GM21526 (cell line): ENCODE measurements around the gene SNX24.

ENCODE experiments used
- ATAC-seq: cut with Tn5 transposase; IDR thresholded peaks from one replicate; pipeline ENCODE4 v1.9.1; 2021; ENCODE audit warnings: moderate library complexity; ENCODE audit not compliant: unreplicated experiment, low FRiP score

SNX24 gene

GRCh38 chr5:122915717-122916461, 70.5 kb downstream of the SNX24 start:
- ATAC-seq, result peak; percentile 85

- no peak for ATAC-seq
Measured at GRCh38 chr5:122916490-122916889, 71.1 kb downstream of the SNX24 start.

GRCh38 chr5:122919969-122920368, 74.6 kb downstream of the SNX24 start:
- ATAC-seq, result no peak

- ATAC-seq, result no peak
Measured at GRCh38 chr5:122921826-122922225, 76.4 kb downstream of the SNX24 start.

- ATAC-seq, result no peak
Measured at GRCh38 chr5:122924203-122924602, 78.8 kb downstream of the SNX24 start.

- no peak for ATAC-seq
Measured at GRCh38 chr5:122924719-122925395, 79.4 kb downstream of the SNX24 start.

- ATAC-seq, result no peak
Measured at GRCh38 chr5:122929001-122929400, 83.6 kb downstream of the SNX24 start.

- no peak for ATAC-seq
Measured at GRCh38 chr5:122929980-122930379, 84.6 kb downstream of the SNX24 start.

GRCh38 chr5:122933956-122934355, 88.5 kb downstream of the SNX24 start:
- ATAC-seq, result no peak

- no peak for ATAC-seq
Measured at GRCh38 chr5:122936088-122936487, 90.7 kb downstream of the SNX24 start.

GRCh38 chr5:122937914-122938313, 92.5 kb downstream of the SNX24 start:
- no peak for ATAC-seq

GRCh38 chr5:122940890-122941289, 95.5 kb downstream of the SNX24 start:
- ATAC-seq, result no peak

GRCh38 chr5:122941737-122942136, 96.3 kb downstream of the SNX24 start:
- no peak for ATAC-seq

- no peak for ATAC-seq
Measured at GRCh38 chr5:122942164-122942914, 96.9 kb downstream of the SNX24 start.

GRCh38 chr5:122943050-122943698, 97.8 kb downstream of the SNX24 start:
- ATAC-seq, result no peak

- ATAC-seq, result no peak
Measured at GRCh38 chr5:122944051-122944450, 98.6 kb downstream of the SNX24 start.

- no peak for ATAC-seq
Measured at GRCh38 chr5:122947372-122947771, 102.0 kb downstream of the SNX24 start.

- ATAC-seq, result no peak
Measured at GRCh38 chr5:122947772-122948171, 102.4 kb downstream of the SNX24 start.

GRCh38 chr5:122948319-122948718, 102.9 kb downstream of the SNX24 start:
- no peak for ATAC-seq

GRCh38 chr5:122951658-122952057, 106.2 kb downstream of the SNX24 start:
- ATAC-seq, result no peak

GRCh38 chr5:122954719-122955118, 109.3 kb downstream of the SNX24 start:
- no peak for ATAC-seq
